Measurements from ENCODE around the gene VPS13C.

Gene VPS13C

DNA sequence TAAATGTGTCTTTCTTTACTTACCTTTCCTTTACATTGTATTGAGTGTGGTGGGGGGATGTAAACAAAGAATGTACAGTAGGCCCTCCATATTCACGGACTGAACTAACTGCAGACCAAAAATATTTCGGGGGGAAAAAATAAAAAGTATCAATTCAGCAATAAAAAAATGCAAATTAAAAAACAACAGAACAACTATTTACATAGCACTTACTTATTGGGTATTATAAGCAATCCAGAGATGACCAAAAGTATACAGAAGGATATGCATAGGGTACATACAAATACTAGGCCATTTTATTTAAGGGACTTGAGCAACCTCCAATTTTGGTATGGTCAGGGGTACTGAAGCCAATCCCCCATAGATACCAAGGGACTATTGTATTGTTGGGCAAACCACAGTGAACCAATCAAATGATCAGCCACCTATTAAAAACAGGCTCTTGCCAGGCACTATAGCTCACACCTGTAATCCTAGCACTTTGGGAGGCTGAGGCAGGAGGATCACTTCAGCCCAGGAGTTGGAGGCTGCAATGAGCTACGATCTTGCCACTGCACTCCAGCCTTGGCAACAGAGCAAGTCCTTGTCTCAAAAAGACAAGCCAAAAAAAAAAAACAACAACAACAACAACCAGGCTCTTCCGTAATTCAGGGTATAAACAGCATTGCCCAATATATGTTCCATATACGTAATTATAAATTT lies 1.8 kb downstream of the VPS13C start:
- Histone ChIP-seq H3K14ac (ENCODE audit: low read length) (no peak overlapping the region), H3K27me3 (ENCODE audit: control insufficient read depth in 3 of 3, insufficient read depth in 3 of 3, low read depth in 1 of 3, low read length in 3 of 3) (peaks cover 0 to 28% (median 10%) of the 10 kb centered on the region in 3 experiments), H3K9me3 (replicated peaks in 1 of 2; ENCODE audit: control insufficient read depth in 2 of 2, insufficient read depth in 1 of 2, low read depth in 1 of 2, low read length in 2 of 2) (no peaks in the 10 kb centered on the region), H3K36me3 (replicated peaks in 1 of 2; ENCODE audit: control insufficient read depth in 2 of 2, insufficient read depth in 2 of 2, low read length in 2 of 2) (no peaks in the 10 kb centered on the region), H2BK120ac (ENCODE audit: low read depth, low read length) (no peak overlapping the region), H3K4me1 (ENCODE audit: control insufficient read depth in 2 of 2, insufficient read depth in 1 of 2, low read depth in 1 of 2, low read length in 2 of 2) (peaks cover 0 to 4% of the 10 kb centered on the region in 2 donors), H3K4ac (ENCODE audit: low read length) (no peak overlapping the region), H3K27ac (replicated peaks; ENCODE audit: low read length) (no peak overlapping the region), H2BK5ac (ENCODE audit: low read length) (no peak overlapping the region), H4K91ac (ENCODE audit: low read depth, low read length, poor library complexity) (no peak overlapping the region), H3K4me2 (ENCODE audit: insufficient read depth, low read length, poor library complexity, severe bottlenecking) (no peak overlapping the region), H4K8ac (ENCODE audit: low read depth, low read length) (no peak overlapping the region), H2AK5ac (ENCODE audit: low read depth, low read length) (no peak overlapping the region), H3K79me1 (ENCODE audit: low read depth, low read length) (no peaks in the 10 kb centered on the region), H3K23ac (ENCODE audit: low read depth, low read length, poor library complexity) (no peak overlapping the region), H2AFZ (ENCODE audit: low read length) (no peak overlapping the region), H3K9ac (ENCODE audit: low read depth, low read length, poor library complexity) (no peak overlapping the region), H3K18ac (ENCODE audit: low read length) (no peak overlapping the region), H3K4me3 (ENCODE audit: low read length in 2 of 2) (no peak overlapping the region), H2BK15ac (ENCODE audit: low read length) (no peak overlapping the region), H2BK12ac (ENCODE audit: low read length) (no peak overlapping the region)
- no peak for DNase-seq (ENCODE audit: low spot score)
- no CpG with 5 or more reads among the region's 5 CpGs for WGBS, 2 donors (ENCODE audit: extremely low coverage in 2 of 2, insufficient read length in 2 of 2, insufficient replicate concordance in 1 of 2)

DNA sequence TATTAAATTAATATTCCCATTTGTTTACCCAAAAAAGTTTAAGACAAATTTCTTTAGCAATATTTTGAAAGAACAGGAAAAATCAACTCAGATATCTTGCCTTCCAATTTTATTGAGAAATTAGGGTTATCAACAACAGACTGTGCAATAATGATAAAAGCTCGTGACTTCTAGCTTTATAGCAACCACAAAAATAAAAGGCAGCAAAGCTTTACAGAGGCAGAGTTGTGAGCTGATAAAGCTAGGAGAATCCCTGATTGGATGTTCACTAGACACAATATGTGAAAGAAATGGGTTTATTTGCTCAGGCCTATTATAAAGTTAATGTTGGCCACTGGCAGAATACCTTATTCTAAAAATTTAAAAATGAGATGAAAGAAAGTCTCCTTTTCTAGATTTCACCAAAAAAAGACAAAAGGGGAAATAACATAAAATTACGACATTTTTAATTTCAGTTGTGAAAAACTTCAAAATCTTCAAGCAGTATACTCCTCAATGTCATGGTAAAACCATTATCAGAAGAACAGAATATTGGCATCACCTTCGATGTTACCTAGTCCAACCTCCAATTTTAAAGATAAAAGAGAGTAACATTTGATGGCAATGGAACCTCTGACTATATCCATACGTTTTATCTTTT lies 2.8 kb downstream of the VPS13C start:
- Histone ChIP-seq H3K27me3 (ENCODE audit: control insufficient read depth in 3 of 3, insufficient read depth in 3 of 3, low read depth in 1 of 3, low read length in 3 of 3) (peaks cover 0 to 19% (median 6%) of the 10 kb centered on the region in 3 experiments), H3K9ac (ENCODE audit: low read depth, low read length, poor library complexity) (no peak overlapping the region), H2BK15ac (ENCODE audit: low read length) (no peak overlapping the region), H3K14ac (ENCODE audit: low read length) (no peak overlapping the region), H3K23ac (ENCODE audit: low read depth, low read length, poor library complexity) (no peak overlapping the region), H2BK5ac (ENCODE audit: low read length) (no peak overlapping the region), H3K4me2 (ENCODE audit: insufficient read depth, low read length, poor library complexity, severe bottlenecking) (no peak overlapping the region), H2AFZ (ENCODE audit: low read length) (no peak overlapping the region), H3K79me1 (ENCODE audit: low read depth, low read length) (no peaks in the 10 kb centered on the region), H4K8ac (ENCODE audit: low read depth, low read length) (no peak overlapping the region), H3K4me3 (ENCODE audit: low read length in 2 of 2) (no peak overlapping the region), H4K91ac (ENCODE audit: low read depth, low read length, poor library complexity) (no peak overlapping the region), H3K4me1 (ENCODE audit: control insufficient read depth in 2 of 2, insufficient read depth in 1 of 2, low read depth in 1 of 2, low read length in 2 of 2) (peaks cover 0 to 4% of the 10 kb centered on the region in 2 donors), H3K18ac (ENCODE audit: low read length) (no peak overlapping the region), H3K27ac (replicated peaks; ENCODE audit: low read length) (no peak overlapping the region), H3K4ac (ENCODE audit: low read length) (no peak overlapping the region), H2BK120ac (ENCODE audit: low read depth, low read length) (no peak overlapping the region), H2BK12ac (ENCODE audit: low read length) (no peak overlapping the region), H3K9me3 (replicated peaks in 1 of 2; ENCODE audit: control insufficient read depth in 2 of 2, insufficient read depth in 1 of 2, low read depth in 1 of 2, low read length in 2 of 2) (no peaks in the 10 kb centered on the region), H2AK5ac (ENCODE audit: low read depth, low read length) (no peak overlapping the region), H3K36me3 (replicated peaks in 1 of 2; ENCODE audit: control insufficient read depth in 2 of 2, insufficient read depth in 2 of 2, low read length in 2 of 2) (no peaks in the 10 kb centered on the region)
- WGBS, 2 donors (ENCODE audit: extremely low coverage in 2 of 2, insufficient read length in 2 of 2, insufficient replicate concordance in 1 of 2), result no CpG with 5 or more reads among the region's 4 CpGs
- no peak for DNase-seq (ENCODE audit: low spot score)

DNA sequence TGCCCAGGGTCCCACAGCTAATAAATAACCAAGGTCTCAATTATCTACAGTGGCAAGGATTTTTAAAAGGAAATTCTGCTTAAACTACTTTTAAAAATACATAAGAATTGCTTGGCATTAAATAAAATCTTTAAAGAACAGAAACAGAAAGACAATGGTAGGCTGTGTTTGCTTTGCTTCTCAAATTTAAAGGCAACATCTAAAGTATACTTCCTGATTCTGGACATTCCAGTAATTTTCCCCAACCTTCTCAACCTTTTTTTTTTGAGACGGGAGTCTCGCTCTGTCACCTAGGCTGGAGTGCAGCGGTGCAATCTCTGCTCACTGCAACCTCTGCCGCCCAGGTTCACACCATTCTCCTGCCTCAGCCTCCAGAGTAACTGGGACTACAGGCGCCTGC lies 5.3 kb downstream of the VPS13C start:
- Histone ChIP-seq H2BK5ac (ENCODE audit: low read length) (no peak overlapping the region), H2BK12ac (ENCODE audit: low read length) (no peak overlapping the region)
- WGBS, 2 donors (ENCODE audit: extremely low coverage in 2 of 2, insufficient read length in 2 of 2, insufficient replicate concordance in 1 of 2), result no CpG with 5 or more reads among the region's 5 CpGs

DNA sequence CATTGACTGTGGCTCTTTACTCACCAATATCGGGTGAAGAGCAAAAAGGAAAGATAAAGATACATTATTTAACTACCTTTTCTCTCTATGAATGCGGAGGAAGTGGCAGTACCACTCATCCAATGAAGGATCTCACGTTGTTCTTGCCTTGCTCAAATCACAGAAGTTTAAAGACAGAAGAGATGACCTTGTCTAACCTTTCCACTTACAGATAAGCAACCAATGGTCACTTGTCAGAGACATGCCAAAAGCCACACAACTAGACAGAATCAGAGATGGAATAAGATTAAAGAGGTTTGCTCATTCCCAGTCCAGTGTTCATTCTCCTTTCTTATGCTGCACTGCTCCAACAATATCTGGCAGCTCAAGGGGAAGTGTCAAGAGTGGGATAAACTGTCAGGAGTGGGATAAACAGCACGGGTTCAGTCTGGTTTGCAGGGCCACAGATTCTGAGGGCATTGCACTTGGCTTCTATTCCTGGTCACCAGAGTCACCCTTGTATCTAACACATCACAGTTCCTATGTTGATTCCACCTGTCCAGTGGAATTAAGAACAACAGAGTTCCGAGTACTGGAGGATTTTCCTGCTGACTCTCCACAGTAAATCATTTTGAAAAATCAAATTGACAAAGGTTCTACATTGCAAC lies 6.7 kb downstream of the VPS13C start:
- H3K4me2 ChIP-seq (ENCODE audit: insufficient read depth, low read length, poor library complexity, severe bottlenecking), result no peak overlapping the region
- H2BK15ac ChIP-seq (ENCODE audit: low read length), result no peak overlapping the region
- no peak overlapping the region for H3K18ac ChIP-seq (ENCODE audit: low read length)
- H3K14ac ChIP-seq (ENCODE audit: low read length), result no peak overlapping the region
- no peak overlapping the region for H4K8ac ChIP-seq (ENCODE audit: low read depth, low read length)
- WGBS, 2 donors (ENCODE audit: extremely low coverage in 2 of 2, insufficient read length in 2 of 2, insufficient replicate concordance in 1 of 2), result no CpG with 5 or more reads among the region's 5 CpGs
- H2AK5ac ChIP-seq (ENCODE audit: low read depth, low read length), result no peak overlapping the region
- H2BK120ac ChIP-seq (ENCODE audit: low read depth, low read length), result no peak overlapping the region
- no peak overlapping the region for H3K23ac ChIP-seq (ENCODE audit: low read depth, low read length, poor library complexity)
- H2BK12ac ChIP-seq (ENCODE audit: low read length), result no peak overlapping the region
- H4K91ac ChIP-seq (ENCODE audit: low read depth, low read length, poor library complexity), result no peak overlapping the region
- no peak overlapping the region for H2AFZ ChIP-seq (ENCODE audit: low read length)
- no peaks in the 10 kb centered on the region for H3K36me3 ChIP-seq (replicated peaks in 1 of 2; ENCODE audit: control insufficient read depth in 2 of 2, insufficient read depth in 2 of 2, low read length in 2 of 2)
- H3K9ac ChIP-seq (ENCODE audit: low read depth, low read length, poor library complexity), result no peak overlapping the region
- H3K27me3 ChIP-seq (ENCODE audit: control insufficient read depth in 3 of 3, insufficient read depth in 3 of 3, low read depth in 1 of 3, low read length in 3 of 3), result no peaks in the 10 kb centered on the region
- DNase-seq (ENCODE audit: low spot score), result no peak
- H3K79me1 ChIP-seq (ENCODE audit: low read depth, low read length), result no peaks in the 10 kb centered on the region
- H2BK5ac ChIP-seq (ENCODE audit: low read length), result no peak overlapping the region
- H3K4me3 ChIP-seq (ENCODE audit: low read length in 2 of 2), result no peak overlapping the region
- no peaks in the 10 kb centered on the region for H3K9me3 ChIP-seq (replicated peaks in 1 of 2; ENCODE audit: control insufficient read depth in 2 of 2, insufficient read depth in 1 of 2, low read depth in 1 of 2, low read length in 2 of 2)
- no peak overlapping the region for H3K27ac ChIP-seq (replicated peaks; ENCODE audit: low read length)
- H3K4ac ChIP-seq (ENCODE audit: low read length), result no peak overlapping the region
- peaks cover 0 to 2% of the 10 kb centered on the region in 2 donors for H3K4me1 ChIP-seq (ENCODE audit: control insufficient read depth in 2 of 2, insufficient read depth in 1 of 2, low read depth in 1 of 2, low read length in 2 of 2)

More for the DNA sequence above, 5.3 kb downstream of the VPS13C start:
- no peak overlapping the region for H2AK5ac ChIP-seq (ENCODE audit: low read depth, low read length)
- H3K9me3 ChIP-seq (replicated peaks in 1 of 2; ENCODE audit: control insufficient read depth in 2 of 2, insufficient read depth in 1 of 2, low read depth in 1 of 2, low read length in 2 of 2), result no peaks in the 10 kb centered on the region
- H3K14ac ChIP-seq (ENCODE audit: low read length), result no peak overlapping the region
- DNase-seq (ENCODE audit: low spot score), result no peak
- H3K4me1 ChIP-seq (ENCODE audit: control insufficient read depth in 2 of 2, insufficient read depth in 1 of 2, low read depth in 1 of 2, low read length in 2 of 2), result peaks cover 0 to 2% of the 10 kb centered on the region in 2 donors
- H2AFZ ChIP-seq (ENCODE audit: low read length), result no peak overlapping the region
- no peak overlapping the region for H3K23ac ChIP-seq (ENCODE audit: low read depth, low read length, poor library complexity)
- no peak overlapping the region for H4K8ac ChIP-seq (ENCODE audit: low read depth, low read length)
- H3K27ac ChIP-seq (replicated peaks; ENCODE audit: low read length), result no peak overlapping the region
- no peak overlapping the region for H2BK15ac ChIP-seq (ENCODE audit: low read length)
- H3K4me2 ChIP-seq (ENCODE audit: insufficient read depth, low read length, poor library complexity, severe bottlenecking), result no peak overlapping the region
- H3K9ac ChIP-seq (ENCODE audit: low read depth, low read length, poor library complexity), result no peak overlapping the region
- no peak overlapping the region for H3K18ac ChIP-seq (ENCODE audit: low read length)
- no peak overlapping the region for H4K91ac ChIP-seq (ENCODE audit: low read depth, low read length, poor library complexity)
- H3K27me3 ChIP-seq (ENCODE audit: control insufficient read depth in 3 of 3, insufficient read depth in 3 of 3, low read depth in 1 of 3, low read length in 3 of 3), result no peaks in the 10 kb centered on the region
- H3K79me1 ChIP-seq (ENCODE audit: low read depth, low read length), result no peaks in the 10 kb centered on the region
- no peak overlapping the region for H3K4ac ChIP-seq (ENCODE audit: low read length)
- H3K4me3 ChIP-seq (ENCODE audit: low read length in 2 of 2), result no peak overlapping the region
- H2BK120ac ChIP-seq (ENCODE audit: low read depth, low read length), result no peak overlapping the region
- H3K36me3 ChIP-seq (replicated peaks in 1 of 2; ENCODE audit: control insufficient read depth in 2 of 2, insufficient read depth in 2 of 2, low read length in 2 of 2), result no peaks in the 10 kb centered on the region
